Measurements from ENCODE around the gene SLC12A7.

SLC12A7 gene

GRCh38 chr5:1138445-1139245, 26.8 kb upstream of the SLC12A7 start:
- Histone ChIP-seq H3K4me1 (peaks cover 2% of the 10 kb centered on the region; the same call in 1 of the 2 replicates), H3K36me3 (no peaks in the 10 kb centered on the region), H3K9me3 (no peaks in the 10 kb centered on the region), H3K27me3 (no peaks in the 10 kb centered on the region), H3K4me3 (ENCODE audit: low read depth, low read length) (no peak overlapping the region)
- no peak for DNase-seq
- no peak for TF ChIP-seq CTCF (IDR thresholded peaks at IDR 0.05; ENCODE audit: low read depth, low read length)

GRCh38 chr5:1137567-1138444, 25.9 kb upstream of the SLC12A7 start:
- Histone ChIP-seq H3K4me3 (ENCODE audit: low read depth, low read length) (no peak overlapping the region), H3K9me3 (no peaks in the 10 kb centered on the region), H3K4me1 (peaks cover 2% of the 10 kb centered on the region; the same call in 1 of the 2 replicates), H3K27me3 (no peaks in the 10 kb centered on the region), H3K36me3 (no peaks in the 10 kb centered on the region)
- DNase-seq, result no peak
- TF ChIP-seq CTCF (IDR thresholded peaks at IDR 0.05; ENCODE audit: low read depth, low read length), result no peak

- no peak for DNase-seq
Observed at GRCh38 chr5:1136814-1137213, 25.0 kb upstream of the SLC12A7 start.

DNA sequence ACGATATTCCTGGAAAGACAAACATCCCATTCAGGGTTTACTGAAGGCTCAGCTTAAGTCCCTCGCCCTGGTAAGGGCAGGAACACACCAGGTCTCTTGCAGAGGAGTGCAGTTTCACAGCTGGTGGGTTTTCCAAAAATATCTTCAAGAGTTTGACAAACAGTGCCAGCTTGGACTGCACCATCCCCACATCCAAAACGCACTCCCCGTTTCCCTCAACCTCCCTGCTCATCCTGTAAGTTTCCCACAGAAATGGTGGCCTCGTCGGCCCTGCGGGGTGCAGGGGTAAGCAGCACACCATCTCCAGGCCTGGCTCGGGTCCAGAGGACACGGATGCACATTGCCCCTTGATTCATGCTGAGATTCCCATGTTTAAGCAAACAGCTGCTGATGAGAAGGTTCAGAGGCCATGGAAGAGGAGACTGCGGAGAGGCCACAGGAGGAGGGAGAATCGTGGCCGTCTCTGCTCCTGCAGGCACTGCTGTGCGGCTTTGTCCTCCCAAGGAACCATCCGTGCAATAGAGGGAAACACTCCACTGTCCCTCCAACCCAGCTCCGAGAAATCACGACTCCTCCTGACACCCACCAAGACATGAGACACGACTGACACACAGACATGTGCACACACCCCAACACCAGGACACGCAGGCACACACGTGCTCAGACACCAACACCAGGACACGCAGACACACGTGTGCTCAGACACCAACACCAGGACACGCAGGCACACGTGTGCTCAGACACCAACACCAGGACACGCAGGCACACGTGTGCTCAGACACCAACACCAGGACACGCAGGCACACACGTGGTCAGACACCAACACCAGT, 24.0 kb upstream of the SLC12A7 start:
- H3K4me3 ChIP-seq (ENCODE audit: low read depth, low read length), result no peak overlapping the region
- H3K9me3 ChIP-seq, result no peaks in the 10 kb centered on the region
- DNase-seq, result no peak
- no peak for TF ChIP-seq CTCF (IDR thresholded peaks at IDR 0.05; ENCODE audit: low read depth, low read length)
- H3K27me3 ChIP-seq, result no peaks in the 10 kb centered on the region
- H3K36me3 ChIP-seq, result no peaks in the 10 kb centered on the region
- H3K4me1 ChIP-seq, result peaks cover 2% of the 10 kb centered on the region; the same call in 1 of the 2 replicates

More at GRCh38 chr5:1136814-1137213, 25.0 kb upstream of the SLC12A7 start:
- Histone ChIP-seq H3K27me3 (no peaks in the 10 kb centered on the region), H3K36me3 (no peaks in the 10 kb centered on the region), H3K4me1 (peaks cover 2% of the 10 kb centered on the region; the same call in 1 of the 2 replicates), H3K4me3 (ENCODE audit: low read depth, low read length) (no peak overlapping the region), H3K9me3 (no peaks in the 10 kb centered on the region)
- no peak for TF ChIP-seq CTCF (IDR thresholded peaks at IDR 0.05; ENCODE audit: low read depth, low read length)

GRCh38 chr5:1134478-1134877, 22.6 kb upstream of the SLC12A7 start:
- no peaks in the 10 kb centered on the region for H3K27me3 ChIP-seq
- TF ChIP-seq CTCF (IDR thresholded peaks at IDR 0.05; ENCODE audit: low read depth, low read length), result no peak; the same call in 1 of the 2 replicates
- no peak overlapping the region for H3K4me3 ChIP-seq (ENCODE audit: low read depth, low read length)
- no peaks in the 10 kb centered on the region for H3K36me3 ChIP-seq
- H3K4me1 ChIP-seq, result peaks cover 2% of the 10 kb centered on the region; the same call in 1 of the 2 replicates
- no peaks in the 10 kb centered on the region for H3K9me3 ChIP-seq
- no peak for DNase-seq

Measured in BE2C (cell line).